HepG2 (cell line): ENCODE results near the gene RAC2. TPM values are rescaled to one million over a fixed set of nuclear protein-coding genes. Genes with fewer than 3 reads are reported as not detected.

ENCODE experiments used
- ATAC-seq: fragments of 200-7000 bp; cut with Tn5 transposase; 3 replicates; pipeline ENCODE4 v1.9.1; 2020; ENCODE audit warnings: mild to moderate bottlenecking, moderate library complexity
- BruUV-seq: library from RNA; stranded (reverse); fragments of 400-500 nt; replicated peaks from 2 replicates; lab custom pipeline; 2021; lab: Mats Ljungman, UMichigan
- CTCF ChIA-PET: fragments of 300-600 bp; formaldehyde crosslinking; extraction: SDS; loops from one replicate; lab custom pipeline; 2021; ENCODE audit warnings: low total read pairs, inconsistent platforms, low intra/inter-chr PET ratio; lab: Yijun Ruan, JAX
- POLR2A ChIA-PET: fragments of 350-600 bp; sonication (Branson Sonifier 250); formaldehyde crosslinking; loops from one replicate; lab custom pipeline; 2020; ENCODE audit warnings: antibody characterized with exemption, inconsistent platforms; lab: Yijun Ruan, JAX
- DNase-seq: peaks from one replicate; pipeline ENCODE4 v3.0.0-alpha.2; 2015; ENCODE audit warnings: low spot score
- FAIRE-seq: peaks from 3 replicates; lab custom pipeline; 2011; peaks lifted over from hg19 to GRCh38; lab: Jason Lieb, UNC
- H2AFZ ChIP-seq: one replicate; pipeline ENCODE4 v1.6.1; 2011; ENCODE audit warnings: low read length, inconsistent platforms
- H3K27ac ChIP-seq: fragments of 300-600 bp; 3 replicates; pipeline ENCODE4 v1.8.0; 2011; ENCODE audit warnings: mixed run types, mild to moderate bottlenecking, mixed read lengths, low read length, inconsistent platforms; ENCODE audit not compliant: insufficient read depth; ENCODE audit errors: extremely low read length
- H3K27me3 ChIP-seq, 2 experiments: fragments of 200-600 bp in 1 of 2; 2 replicates in 1 of 2; 3 replicates in 1 of 2; pipeline versions ENCODE4 v1.6.0 to v1.8.0; 2011; ENCODE audit warnings: low read length in 2 of 2, mild to moderate bottlenecking in 2 of 2, moderate library complexity in 2 of 2, inconsistent platforms in 1 of 2; ENCODE audit not compliant: insufficient read depth in 2 of 2, control insufficient read depth in 1 of 2
- H3K36me3 ChIP-seq, 2 experiments: fragments of 200-600 bp in 1 of 2; replicated peaks in 1 of 2; 2 replicates in 1 of 2; 3 replicates in 1 of 2; pipeline versions ENCODE4 v1.5.1 to v1.8.0; 2011; ENCODE audit warnings: low read length in 2 of 2, inconsistent platforms in 1 of 2; ENCODE audit not compliant: insufficient read depth in 2 of 2, control insufficient read depth in 1 of 2
- H3K4me1 ChIP-seq: 2 replicates; pipeline ENCODE4 v1.5.1; 2012; ENCODE audit warnings: low read length, inconsistent platforms; ENCODE audit not compliant: insufficient read depth
- H3K4me2 ChIP-seq: 2 replicates; pipeline ENCODE4 v1.6.0; 2011; ENCODE audit warnings: low read depth, low read length, inconsistent platforms
- H3K4me3 ChIP-seq, 3 experiments: fragments of 200-600 bp in 1 of 3; sonication (generic), shearing (Covaris generic) in 1 of 3; replicated peaks in 1 of 3; 2 replicates each; pipeline ENCODE4 v1.5.1; 2011 to 2016; ENCODE audit warnings: low read length in 3 of 3, inconsistent platforms in 2 of 3, low read depth in 2 of 3, mild to moderate bottlenecking in 2 of 3, control low read depth in 1 of 3, mixed read lengths in 1 of 3; ENCODE audit not compliant: insufficient read depth in 1 of 3
- H3K79me2 ChIP-seq: one replicate; pipeline ENCODE4 v1.6.1; 2011; ENCODE audit warnings: low read length, inconsistent platforms; ENCODE audit not compliant: insufficient read depth
- H3K9ac ChIP-seq: 2 replicates; pipeline ENCODE4 v1.6.0; 2011; ENCODE audit warnings: mild to moderate bottlenecking, low read depth, low read length, inconsistent platforms; ENCODE audit not compliant: insufficient read depth
- H3K9me3 ChIP-seq: 2 replicates; pipeline ENCODE4 v1.5.1; 2012; ENCODE audit warnings: mild to moderate bottlenecking, low read length
- H4K20me1 ChIP-seq: 2 replicates; pipeline ENCODE4 v1.6.0; 2011; ENCODE audit warnings: inconsistent platforms, mild to moderate bottlenecking, low read length, moderate library complexity; ENCODE audit not compliant: insufficient read depth
- EZH2 ChIP-seq: conservative IDR thresholded peaks from 2 replicates; pipeline ENCODE4 v1.6.1; 2012; ENCODE audit warnings: mild to moderate bottlenecking, low read depth, low read length, moderate library complexity
- MBNL3 ChIP-seq: fragments of 250-450 bp; sonication (Bioruptor Pico); conservative IDR thresholded peaks from 2 replicates; pipeline ENCODE4 v1.8.0; 2022; ENCODE audit warnings: mild to moderate bottlenecking, inconsistent platforms
- NFRKB ChIP-seq: fragments of 450-650 bp; IDR thresholded peaks from 2 replicates; pipeline ENCODE4 v1.6.1; 2017
- POLR2AphosphoS5 ChIP-seq: IDR thresholded peaks from 2 replicates; pipeline ENCODE4 v1.6.1; 2012; ENCODE audit warnings: low read depth, low read length
- WIZ ChIP-seq: sonication (generic); formaldehyde crosslinking; IDR thresholded peaks from 2 replicates; pipeline ENCODE4 v1.5.1; 2020; ENCODE audit warnings: mild to moderate bottlenecking, missing genetic modification reagents
- ZBTB7B ChIP-seq: sonication (generic); formaldehyde crosslinking; IDR thresholded peaks from 2 replicates; pipeline ENCODE4 v1.4.0; 2020; ENCODE audit warnings: missing genetic modification reagents
- ZNF7 ChIP-seq: IDR thresholded peaks from 2 replicates; pipeline ENCODE4 v1.6.1; 2016; ENCODE audit warnings: missing biosample characterization, missing genetic modification reagents
- ZNF737 ChIP-seq: sonication (generic); formaldehyde crosslinking; IDR thresholded peaks from 2 replicates; pipeline ENCODE4 v1.5.0; 2020; ENCODE audit warnings: missing genetic modification reagents, mild to moderate bottlenecking, borderline replicate concordance
- WGBS: methylation state at CpG from one replicate; pipeline ENCODE4 v1.1.6; 2017; ENCODE audit warnings: low lambda C conversion rate; 5-methylcytosine and 5-hydroxymethylcytosine counted together
- in situ Hi-C: cut with HindIII; loops from 2 replicates; pipeline ENCODE4 v1.10.0; 2017; ENCODE audit warnings: low pct_unique_long_range_greater_than_20kb; ENCODE audit not compliant: extremely low pct_ligation_motif_present
- intact Hi-C: fragments of 100-400 bp; cut with micrococcal nuclease; formaldehyde crosslinking; loops from one replicate; pipeline ENCODE4 v1.10.0; 2022; ENCODE audit not compliant: unreplicated experiment
- polyA plus RNA-seq, 8 experiments: library from polyadenylated mRNA; depleted of rRNA in 3 of 8; stranded (reverse) in 7 of 8; unstranded in 1 of 8; fragments of >200 nt; fragmentation: Illumina TruSeq in 4 of 8; extraction: Trizol in 4 of 8; gene quantifications; 2 replicates each; pipeline versions ENCODE4 v1.2.1 to v1.2.3, GENCODE V29; 2011 to 2016; ENCODE audit warnings: low read depth in 4 of 8, missing spikeins in 1 of 8, mixed read lengths in 1 of 8; ENCODE audit not compliant: insufficient read depth in 1 of 8
- total RNA-seq, 5 experiments: library from RNA; depleted of rRNA; stranded (reverse); fragments of >200 nt; fragmentation: Illumina TruSeq; extraction: Trizol; gene quantifications; 2 replicates each; pipeline ENCODE4 v1.2.3, GENCODE V29; 2016; ENCODE audit warnings: low read depth in 1 of 5
- TF ChIP-seq, protein P1 (sequence below): sonication (generic); formaldehyde crosslinking; IDR thresholded peaks from 2 replicates; pipeline ENCODE4 v1.8.0; 2022; ENCODE audit warnings: missing genetic modification reagents, low read depth, mild to moderate bottlenecking, borderline replicate concordance
- TF ChIP-seq, protein P2 (sequence below): sonication (generic); formaldehyde crosslinking; IDR thresholded peaks from 2 replicates; pipeline ENCODE4 v1.5.0; 2020; ENCODE audit warnings: missing genetic modification reagents
- TF ChIP-seq, protein P3 (sequence below): sonication (generic); formaldehyde crosslinking; IDR thresholded peaks from 2 replicates; pipeline ENCODE4 v1.8.1; 2023; ENCODE audit warnings: mild to moderate bottlenecking, inconsistent platforms, moderate library complexity, missing genetic modification reagents, borderline replicate concordance

The RAC2 gene
- total and polyA plus RNA-seq, 2 of the 13 experiments (the other 11 are each of a cell fraction or from before 2014, with no cell fraction given): 0.73 TPM; not detected in 1

DNA sequence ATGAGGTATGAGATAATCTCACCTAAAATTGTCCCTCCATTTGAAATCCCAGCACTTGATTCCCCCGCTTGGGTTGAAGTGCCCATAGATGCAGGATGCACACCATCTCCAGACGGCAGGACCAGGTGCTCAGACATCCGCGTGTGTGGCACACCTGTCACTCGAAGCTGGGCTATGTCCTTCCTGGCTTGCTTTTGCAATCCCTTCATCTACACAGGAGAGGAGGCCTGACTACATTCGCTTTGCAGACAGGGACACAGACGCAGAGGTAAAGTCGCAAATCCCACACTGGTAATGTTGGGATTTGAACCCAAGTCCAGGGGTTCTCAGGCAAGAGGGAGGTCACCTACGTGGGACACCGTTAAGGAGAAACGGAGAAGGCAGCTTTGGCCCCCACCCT lies 31.1 kb upstream of the RAC2 start:
- H3K79me2 ChIP-seq: no peaks in the 10 kb centered on the region
- 14% methylated on average over 8 of the region's 11 CpGs for WGBS
- DNase-seq (no peak), ATAC-seq (no peak), FAIRE-seq (no peak)
- TF ChIP-seq, protein P1, sequence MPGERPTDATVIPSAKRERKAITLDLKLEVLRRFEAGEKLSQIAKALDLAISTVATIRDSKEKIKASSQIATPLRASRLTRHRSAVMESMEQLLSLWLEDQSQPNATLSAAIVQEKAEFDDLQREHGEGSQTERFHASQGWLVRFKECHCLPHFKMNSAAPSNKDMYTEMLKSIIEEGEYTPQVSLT (CRISPR knock-in tag): no peak
- no peak for TF ChIP-seq ZBTB7B (CRISPR knock-in tag)
- TF ChIP-seq WIZ: no peak
- TF ChIP-seq, protein P2, sequence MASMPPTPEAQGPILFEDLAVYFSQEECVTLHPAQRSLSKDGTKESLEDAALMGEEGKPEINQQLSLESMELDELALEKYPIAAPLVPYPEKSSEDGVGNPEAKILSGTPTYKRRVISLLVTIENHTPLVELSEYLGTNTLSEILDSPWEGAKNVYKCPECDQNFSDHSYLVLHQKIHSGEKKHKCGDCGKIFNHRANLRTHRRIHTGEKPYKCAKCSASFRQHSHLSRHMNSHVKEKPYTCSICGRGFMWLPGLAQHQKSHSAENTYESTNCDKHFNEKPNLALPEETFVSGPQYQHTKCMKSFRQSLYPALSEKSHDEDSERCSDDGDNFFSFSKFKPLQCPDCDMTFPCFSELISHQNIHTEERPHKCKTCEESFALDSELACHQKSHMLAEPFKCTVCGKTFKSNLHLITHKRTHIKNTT (CRISPR knock-in tag): no peak
- no peak for TF ChIP-seq EZH2
- TF ChIP-seq POLR2AphosphoS5: no peak
- no peak for TF ChIP-seq ZNF7
- no peak for TF ChIP-seq NFRKB
- no peak for TF ChIP-seq ZNF737 (CRISPR knock-in tag)
- TF ChIP-seq MBNL3 (CRISPR knock-in tag): no peak
- TF ChIP-seq, protein P3, sequence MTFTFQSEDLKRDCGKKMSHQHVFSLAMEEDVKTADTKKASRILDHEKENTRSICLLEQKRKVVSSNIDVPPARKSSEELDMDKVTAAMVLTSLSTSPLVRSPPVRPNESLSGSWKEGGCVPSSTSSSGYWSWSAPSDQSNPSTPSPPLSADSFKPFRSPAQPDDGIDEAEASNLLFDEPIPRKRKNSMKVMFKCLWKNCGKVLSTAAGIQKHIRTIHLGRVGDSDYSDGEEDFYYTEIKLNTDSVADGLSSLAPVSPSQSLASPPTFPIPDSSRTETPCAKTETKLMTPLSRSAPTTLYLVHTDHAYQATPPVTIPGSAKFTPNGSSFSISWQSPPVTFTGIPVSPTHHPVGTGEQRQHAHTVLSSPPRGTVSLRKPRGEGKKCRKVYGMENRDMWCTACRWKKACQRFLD: no peak
- H2AFZ ChIP-seq: no peak overlapping the region
- no peaks in the 10 kb centered on the region for H4K20me1 ChIP-seq
- no peak overlapping the region for H3K4me2 ChIP-seq
- ChIA-PET POLR2A (no interaction called here), CTCF (no interaction called here)
- H3K27me3 ChIP-seq: peaks cover 3 to 48% of the 10 kb centered on the region in 2 experiments; a peak in 4 of 5 replicates
- H3K4me3 ChIP-seq: no peak overlapping the region
- H3K9ac ChIP-seq: no peak overlapping the region
- intact Hi-C loops: no loop called here
- no peak overlapping the region for H3K27ac ChIP-seq
- no peaks in the 10 kb centered on the region for H3K9me3 ChIP-seq
- in situ Hi-C loops: no loop called here
- H3K36me3 ChIP-seq: no peaks in the 10 kb centered on the region
- no TSS peak for BruUV-seq
- no peaks in the 10 kb centered on the region; the same call in 1 of the 2 replicates for H3K4me1 ChIP-seq
